Glomerular visceral epithelial cell (primary cell): ENCODE data around the gene CNOT6.
A peak's percentile ranks its signal among the peaks of the same experiment; 100 is the strongest.

Experiments
- DNase-seq: peaks from one replicate; pipeline ENCODE4 v3.0.0-alpha.2; 2016; ENCODE audit errors: extremely low spot score

The CNOT6 gene

GRCh38 chr5:180601591-180602480 lies 107.7 kb downstream of the CNOT6 start:
- DNase-seq, result no peak

- no peak for DNase-seq
These were observed 108.4 kb downstream of the CNOT6 start for GRCh38 chr5:180602481-180603075.

GRCh38 chr5:180603076-180603594 lies 109.0 kb downstream of the CNOT6 start:
- DNase-seq, result no peak

- no peak for DNase-seq
These were observed 110.1 kb downstream of the CNOT6 start for GRCh38 chr5:180604271-180604670.

GRCh38 chr5:180605554-180606214 lies 111.5 kb downstream of the CNOT6 start:
- peak; percentile 51 for DNase-seq

GRCh38 chr5:180606215-180606785 lies 112.1 kb downstream of the CNOT6 start:
- no peak for DNase-seq

- peak; percentile 26 for DNase-seq
These were observed 113.8 kb downstream of the CNOT6 start for GRCh38 chr5:180607861-180608571.

GRCh38 chr5:180608572-180609310 lies 114.6 kb downstream of the CNOT6 start:
- DNase-seq, result no peak

- DNase-seq, result no peak
These were observed 115.2 kb downstream of the CNOT6 start for GRCh38 chr5:180609386-180609785.

- no peak for DNase-seq
These were observed 115.8 kb downstream of the CNOT6 start for GRCh38 chr5:180609817-180610550.

- DNase-seq, result peak; percentile 15
These were observed 117.1 kb downstream of the CNOT6 start for GRCh38 chr5:180611140-180611850.

- no peak for DNase-seq
These were observed 118.5 kb downstream of the CNOT6 start for GRCh38 chr5:180612683-180613082.

GRCh38 chr5:180613188-180613813 lies 119.1 kb downstream of the CNOT6 start:
- no peak for DNase-seq

GRCh38 chr5:180613814-180614188 lies 119.6 kb downstream of the CNOT6 start:
- no peak for DNase-seq

GRCh38 chr5:180618487-180618828 lies 124.3 kb downstream of the CNOT6 start:
- DNase-seq, result no peak

- DNase-seq, result peak; percentile 40
These were observed 124.8 kb downstream of the CNOT6 start for GRCh38 chr5:180618829-180619562.

GRCh38 chr5:180619563-180619915 lies 125.4 kb downstream of the CNOT6 start:
- DNase-seq, result no peak

- DNase-seq, result no peak
These were observed 125.8 kb downstream of the CNOT6 start for GRCh38 chr5:180620014-180620413.
